AG09309 (cell line): ENCODE data around the gene ST3GAL3.
A peak's percentile ranks its signal among the peaks of the same experiment; 100 is the strongest.

Experiments used
- DNase-seq: peaks from one replicate; pipeline ENCODE4 v3.0.0-alpha.2; 2010; ENCODE audit warnings: low read depth
- H3K4me3 ChIP-seq: 2 replicates; pipeline ENCODE4 v1.5.1; 2011; ENCODE audit warnings: mild to moderate bottlenecking, low read depth, low read length, moderate library complexity; ENCODE audit not compliant: control insufficient read depth
- TF ChIP-seq, protein P1 (sequence below): IDR thresholded peaks from 2 replicates; pipeline ENCODE4 v1.5.1; 2011; ENCODE audit warnings: mild to moderate bottlenecking, low read depth, low read length, inconsistent platforms; ENCODE audit not compliant: insufficient read depth, control insufficient read depth; ENCODE audit errors: missing control alignments

ST3GAL3 gene

GRCh38 chr1:43977376-43978263, 270.3 kb downstream of the ST3GAL3 start:
- TF ChIP-seq, protein P1, sequence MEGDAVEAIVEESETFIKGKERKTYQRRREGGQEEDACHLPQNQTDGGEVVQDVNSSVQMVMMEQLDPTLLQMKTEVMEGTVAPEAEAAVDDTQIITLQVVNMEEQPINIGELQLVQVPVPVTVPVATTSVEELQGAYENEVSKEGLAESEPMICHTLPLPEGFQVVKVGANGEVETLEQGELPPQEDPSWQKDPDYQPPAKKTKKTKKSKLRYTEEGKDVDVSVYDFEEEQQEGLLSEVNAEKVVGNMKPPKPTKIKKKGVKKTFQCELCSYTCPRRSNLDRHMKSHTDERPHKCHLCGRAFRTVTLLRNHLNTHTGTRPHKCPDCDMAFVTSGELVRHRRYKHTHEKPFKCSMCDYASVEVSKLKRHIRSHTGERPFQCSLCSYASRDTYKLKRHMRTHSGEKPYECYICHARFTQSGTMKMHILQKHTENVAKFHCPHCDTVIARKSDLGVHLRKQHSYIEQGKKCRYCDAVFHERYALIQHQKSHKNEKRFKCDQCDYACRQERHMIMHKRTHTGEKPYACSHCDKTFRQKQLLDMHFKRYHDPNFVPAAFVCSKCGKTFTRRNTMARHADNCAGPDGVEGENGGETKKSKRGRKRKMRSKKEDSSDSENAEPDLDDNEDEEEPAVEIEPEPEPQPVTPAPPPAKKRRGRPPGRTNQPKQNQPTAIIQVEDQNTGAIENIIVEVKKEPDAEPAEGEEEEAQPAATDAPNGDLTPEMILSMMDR: no peak
- DNase-seq: no peak
- no peak overlapping the region for H3K4me3 ChIP-seq

- H3K4me3 ChIP-seq: peak overlapping the region; percentile 68
- TF ChIP-seq, protein P1: no peak
- DNase-seq: no peak
These were observed 270.9 kb downstream of the ST3GAL3 start for GRCh38 chr1:43978264-43978550.

GRCh38 chr1:43978551-43979260, 271.4 kb downstream of the ST3GAL3 start, which contains the start of gene B4GALT2:
Gene B4GALT2 (plus strand): TSS chr1:43979210. CDS start chr1:43981161, 1,951 bp downstream.
- H3K4me3 ChIP-seq: peak within 1 kb of the TSS; percentile 68
- TF ChIP-seq, protein P1: no peak
- no peak for DNase-seq

- TF ChIP-seq, protein P1: no peak
- peak overlapping the region; percentile 49 for H3K4me3 ChIP-seq
- DNase-seq: no peak
These were observed 271.9 kb downstream of the ST3GAL3 start for GRCh38 chr1:43979261-43979527.

GRCh38 chr1:43979528-43980254, 272.4 kb downstream of the ST3GAL3 start:
- no peak for DNase-seq
- H3K4me3 ChIP-seq: peak overlapping the region; percentile 49
- TF ChIP-seq, protein P1: no peak

DNA sequence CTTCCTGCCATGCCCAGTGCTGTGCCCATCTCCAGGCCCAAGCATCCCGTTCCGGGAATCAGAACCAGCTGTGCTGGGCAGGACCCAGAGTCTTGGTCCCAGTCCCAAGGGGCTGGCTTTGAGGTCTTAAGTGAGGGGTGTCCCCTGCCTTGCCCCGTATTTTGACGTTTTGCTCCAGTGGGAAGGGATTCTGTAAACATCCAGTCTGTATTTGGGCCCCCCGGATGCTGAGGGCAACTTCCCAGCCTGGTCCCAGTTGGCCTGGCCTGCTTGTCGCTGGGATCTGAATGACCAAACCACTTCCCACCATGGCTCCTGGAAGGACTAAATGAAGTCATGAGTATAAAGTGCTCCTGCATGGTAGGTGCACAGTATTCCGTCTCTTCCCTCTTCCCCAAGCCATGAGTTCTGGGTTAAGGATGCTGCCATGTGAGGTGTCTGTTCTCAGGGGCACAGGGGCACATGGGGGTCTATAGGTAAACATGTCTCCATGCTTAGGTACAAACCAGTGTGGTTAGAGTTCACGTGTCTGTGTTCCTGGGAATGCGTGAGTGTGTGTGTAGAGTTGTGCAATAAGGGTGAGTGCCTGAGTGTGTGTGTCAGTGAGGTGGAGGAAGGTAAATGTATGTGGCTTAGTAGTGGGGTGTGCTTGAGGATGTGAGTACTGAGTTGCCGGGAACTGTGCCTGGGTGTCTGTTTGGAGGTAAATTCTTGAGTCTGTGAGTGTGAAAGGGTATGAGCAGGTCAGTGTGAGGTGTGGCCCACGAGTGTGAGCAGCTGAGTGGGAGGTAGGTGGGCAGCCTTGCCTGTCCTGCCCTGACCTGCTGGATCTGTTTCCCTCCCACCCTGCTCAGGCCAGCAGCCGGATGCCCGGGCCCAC, 273.2 kb downstream of the ST3GAL3 start:
- no peak for DNase-seq
- TF ChIP-seq, protein P1: no peak
- peak overlapping the region; percentile 49 for H3K4me3 ChIP-seq
